22Rv1 (cell line): ENCODE data around the gene INTS1.

Experiments
- CTCF ChIP-seq: fragments of 450-650 bp; IDR thresholded peaks from 2 replicates; pipeline ENCODE4 v1.5.1; 2017; ENCODE audit warnings: mild to moderate bottlenecking
- ZFX ChIP-seq: fragments of 450-650 bp; IDR thresholded peaks from 2 replicates; pipeline ENCODE4 v1.6.1; 2017; ENCODE audit warnings: antibody characterized with exemption, borderline replicate concordance

- TF ChIP-seq ZFX = no peak
- no peak for TF ChIP-seq CTCF
These were observed 48.8 kb downstream of the INTS1 start for GRCh38 chr7:1455241-1455939.
